ENCODE data around the gene GTF2I.
"Not testable (repeated sequence)": the region's sequence is repeated elsewhere in the genome, so short reads cannot be mapped to it uniquely, and the experiment has no call there.

Gene GTF2I

GRCh38 chr7:74779053-74779452 lies 121.5 kb downstream of the GTF2I start:
- DNase-seq (ENCODE audit: low read depth): not testable (repeated sequence)

- not testable (repeated sequence) for DNase-seq (ENCODE audit: low read depth)
These were observed 124.2 kb downstream of the GTF2I start for GRCh38 chr7:74781746-74782145.

- DNase-seq (ENCODE audit: low read depth): not testable (repeated sequence)
These were observed 126.1 kb downstream of the GTF2I start for GRCh38 chr7:74783595-74783994.

- DNase-seq (ENCODE audit: low read depth): peak; percentile 79
These were observed 131.0 kb downstream of the GTF2I start for GRCh38 chr7:74788369-74789150.

GRCh38 chr7:74789200-74789736 lies 131.8 kb downstream of the GTF2I start:
- DNase-seq (ENCODE audit: low read depth): not testable (repeated sequence)

GRCh38 chr7:74797848-74798622 lies 140.5 kb downstream of the GTF2I start:
- DNase-seq (ENCODE audit: low read depth): not testable (repeated sequence)

GRCh38 chr7:74798644-74799043 lies 141.1 kb downstream of the GTF2I start:
- DNase-seq (ENCODE audit: low read depth): not testable (repeated sequence)
